HUDEP-2 (cell line): ENCODE results near the gene LYRM9.
"Not testable (repeated sequence)": the region's sequence is repeated elsewhere in the genome, so short reads cannot be mapped to it uniquely, and the experiment has no call there.

Experiments
- DNase-seq, 76 experiments: peaks; one replicate each; lab custom pipeline; 2025; ENCODE audit not compliant: unreplicated experiment in 76 of 76; lab: John Stamatoyannopoulos, UW

LYRM9 gene

DNA sequence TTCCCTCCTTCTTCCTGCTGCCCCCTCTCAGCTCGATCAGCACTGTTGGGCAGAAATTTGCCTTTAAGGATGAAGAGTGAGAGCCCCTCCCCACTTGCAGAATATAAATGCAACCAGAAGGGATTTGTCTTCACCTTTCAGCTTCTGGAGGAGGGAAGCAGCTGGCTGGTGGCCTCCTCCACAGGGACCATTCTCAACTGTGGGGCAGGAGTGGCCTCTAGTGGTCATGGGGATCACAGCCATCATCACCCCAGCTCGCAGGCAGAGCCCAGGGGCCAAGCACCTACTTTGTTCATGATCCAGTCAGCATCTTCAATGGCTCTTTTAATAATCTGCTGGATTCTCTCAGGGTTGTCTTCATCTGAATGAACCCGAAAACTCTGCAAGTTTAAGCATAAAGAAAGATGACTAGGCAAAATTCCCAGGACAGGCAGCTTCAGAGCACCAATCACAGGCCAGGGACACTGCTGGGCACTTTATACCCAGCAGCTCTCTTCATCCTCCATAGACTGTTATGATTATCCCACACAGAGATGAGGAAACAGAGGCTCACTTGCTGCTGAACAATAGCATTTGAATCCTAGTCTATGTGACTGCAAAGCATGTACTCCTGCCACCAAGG is 13.1 kb downstream of the LYRM9 start:
- peak in 56 of 76 experiments; percentile 7 to 74 (median 43) for DNase-seq

DNA sequence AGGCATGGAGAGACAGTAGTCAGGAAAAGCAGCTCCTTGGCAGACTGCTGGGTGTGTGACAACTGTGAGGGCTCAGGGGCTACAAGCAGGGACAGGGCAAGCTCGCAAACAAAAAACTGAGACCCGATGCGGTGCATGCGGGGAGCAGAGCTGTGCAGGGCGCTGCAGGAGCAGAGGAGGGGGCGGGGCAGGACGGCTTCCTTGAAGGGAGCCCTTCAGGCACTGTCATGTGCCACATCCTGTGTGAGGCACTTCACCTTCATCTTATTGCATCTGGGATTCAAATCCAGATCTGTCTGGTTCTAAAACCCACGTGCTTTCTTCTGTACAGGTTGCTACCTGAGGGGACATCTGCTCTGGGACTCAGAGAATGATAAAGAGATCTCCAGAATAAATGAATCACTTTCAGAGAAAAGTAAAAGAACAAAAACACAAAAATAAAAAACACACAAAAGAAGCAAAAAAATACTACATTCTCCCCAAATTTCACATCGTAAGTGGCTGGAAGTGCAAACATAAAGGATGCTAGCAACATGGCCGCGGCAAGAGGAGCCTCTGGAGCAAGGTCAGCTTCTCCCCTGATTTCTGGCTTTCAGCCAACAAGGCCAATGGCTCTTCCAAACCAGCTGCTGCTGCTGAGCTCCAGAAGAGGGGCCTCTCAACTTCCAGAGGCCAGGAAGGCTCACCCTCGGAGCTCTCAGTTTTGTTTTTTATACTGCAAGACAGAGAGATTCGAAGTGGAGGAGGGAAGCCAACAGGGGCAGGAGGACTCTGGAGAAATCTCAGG is 14.2 kb downstream of the LYRM9 start:
- DNase-seq: no peak

DNA sequence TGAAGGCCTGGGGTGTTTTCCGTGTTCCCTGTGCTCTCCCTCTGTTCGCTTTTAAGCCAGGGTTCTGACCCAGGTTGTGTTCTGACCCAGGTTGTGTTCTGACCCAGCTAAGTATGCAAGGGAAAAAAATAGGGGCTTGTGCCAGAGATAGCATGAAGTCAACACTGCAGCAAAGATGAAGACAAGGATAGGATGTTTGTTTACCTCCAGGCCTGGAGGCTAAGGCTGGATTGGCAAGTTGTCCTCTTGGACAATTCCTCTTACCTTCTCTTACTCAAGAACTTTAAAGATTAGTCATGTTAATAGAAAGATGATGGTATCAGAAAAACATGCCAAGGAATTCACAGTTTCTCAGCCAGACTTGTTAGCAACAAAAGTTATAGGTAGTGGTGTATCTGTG is 19.4 kb downstream of the LYRM9 start:
- DNase-seq: no peak

DNA sequence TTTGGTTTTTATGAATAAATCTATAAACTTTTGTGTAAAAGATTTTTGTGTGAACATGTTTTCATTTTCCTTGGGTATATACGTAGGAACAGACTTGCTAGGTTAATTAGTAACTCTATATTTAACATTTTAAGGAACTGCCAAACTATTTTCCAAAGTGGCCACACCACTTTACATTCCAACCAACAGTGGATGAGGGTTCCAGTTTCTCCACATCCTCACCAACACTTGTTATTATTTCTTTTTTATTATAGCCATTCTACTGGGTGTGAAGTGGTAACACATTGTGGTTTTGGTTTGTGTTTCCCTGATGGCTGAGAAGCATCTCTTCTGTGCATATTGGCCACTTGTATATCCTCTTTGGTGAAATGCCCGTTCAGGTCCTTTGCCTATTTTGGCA is 20.0 kb downstream of the LYRM9 start:
- DNase-seq: no peak

DNA sequence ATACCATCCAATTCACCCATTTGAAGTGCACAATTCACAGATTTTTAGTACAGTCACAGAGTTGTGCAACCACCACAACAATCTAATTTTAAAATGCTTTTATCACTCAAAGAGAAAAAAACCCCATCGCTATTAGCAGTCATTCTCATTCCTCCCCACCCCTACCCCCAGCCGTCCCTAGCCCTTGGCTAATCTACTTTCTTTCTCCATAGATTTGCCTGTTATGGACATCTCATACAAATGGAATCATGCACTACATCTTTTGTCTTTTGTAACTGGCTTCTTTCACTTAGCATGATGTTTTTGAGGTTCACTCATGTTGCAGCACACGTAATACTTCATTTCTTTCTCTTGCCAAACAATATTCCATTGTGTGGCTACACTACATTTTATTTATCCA is 20.4 kb downstream of the LYRM9 start:
- DNase-seq: no peak

DNA sequence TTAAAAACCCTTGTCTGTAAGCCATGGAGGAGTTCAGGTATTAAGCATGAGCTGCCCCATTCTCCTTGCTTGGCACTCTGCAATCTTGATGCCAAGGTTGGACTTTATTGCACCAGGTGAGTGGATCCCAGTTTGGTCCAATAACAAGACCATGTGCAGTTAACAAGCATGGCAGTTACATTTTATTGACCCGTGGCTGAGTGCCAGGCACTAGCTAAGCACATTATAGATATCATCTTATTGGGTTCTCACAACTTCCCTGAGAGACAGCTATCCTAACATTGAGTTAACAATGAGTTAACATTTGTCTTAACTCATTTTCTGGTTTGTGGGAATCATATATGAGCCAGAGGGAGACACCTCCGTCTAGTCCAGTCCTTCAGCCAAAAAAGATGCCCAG is 21.8 kb downstream of the LYRM9 start:
- no peak for DNase-seq

DNA sequence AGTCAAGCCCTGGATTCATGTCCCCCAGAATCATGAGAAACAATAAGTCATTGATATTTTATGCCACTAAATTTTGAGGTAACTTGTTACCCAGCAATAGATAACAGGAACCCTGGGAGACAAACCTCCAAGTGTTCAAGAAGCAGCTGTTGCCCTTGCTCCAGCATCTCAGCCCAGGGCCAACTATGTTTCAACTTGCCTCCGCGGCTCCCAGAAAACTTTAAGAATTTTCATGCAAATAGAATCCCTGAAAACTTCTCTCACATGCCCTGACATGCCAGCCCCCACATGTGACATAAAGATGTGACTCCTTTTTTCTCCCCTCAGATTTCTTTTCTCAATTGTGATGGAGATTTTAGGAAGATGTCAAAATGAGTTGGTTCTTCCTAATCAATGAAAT is 22.8 kb downstream of the LYRM9 start:
- DNase-seq: no peak

DNA sequence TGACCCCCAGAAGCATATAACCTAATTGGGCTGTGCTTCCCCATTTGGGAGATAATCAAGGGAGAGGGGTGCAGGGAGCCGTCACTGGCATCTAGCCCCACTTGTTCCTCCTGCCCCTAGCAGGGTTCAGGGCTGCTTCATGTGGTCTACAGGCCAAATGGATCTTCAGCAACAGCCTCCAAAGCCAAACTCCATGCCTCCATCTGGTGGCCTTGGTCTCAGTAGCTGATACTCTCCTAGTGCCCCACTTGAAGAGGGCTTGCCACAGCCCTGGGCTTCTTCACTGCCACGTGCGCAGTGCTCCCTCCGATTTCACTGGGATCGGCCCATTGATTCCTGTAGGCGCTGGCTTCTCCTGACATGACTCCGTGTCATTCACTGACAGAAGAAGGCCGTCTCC is 24.6 kb downstream of the LYRM9 start:
- no peak for DNase-seq

DNA sequence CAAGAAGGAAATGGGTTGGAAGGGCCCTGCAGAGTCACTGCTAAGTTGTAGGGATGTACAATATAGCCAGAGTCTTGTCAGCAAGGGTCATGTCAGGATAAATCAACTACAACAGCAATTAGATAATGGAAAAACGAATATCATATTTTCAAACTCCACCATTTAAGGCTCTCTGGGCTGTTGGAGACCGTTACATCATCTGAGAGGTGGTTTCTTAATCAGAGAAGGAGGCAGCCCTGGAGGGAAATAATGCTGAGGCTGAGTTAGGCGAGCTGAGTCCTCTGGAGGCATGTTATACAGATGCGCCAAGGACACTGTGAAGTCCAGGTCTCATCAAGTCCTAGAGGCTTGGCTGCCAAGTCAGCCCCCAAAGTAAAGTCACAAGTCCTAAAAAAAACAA is 30.3 kb downstream of the LYRM9 start:
- no peak for DNase-seq

DNA sequence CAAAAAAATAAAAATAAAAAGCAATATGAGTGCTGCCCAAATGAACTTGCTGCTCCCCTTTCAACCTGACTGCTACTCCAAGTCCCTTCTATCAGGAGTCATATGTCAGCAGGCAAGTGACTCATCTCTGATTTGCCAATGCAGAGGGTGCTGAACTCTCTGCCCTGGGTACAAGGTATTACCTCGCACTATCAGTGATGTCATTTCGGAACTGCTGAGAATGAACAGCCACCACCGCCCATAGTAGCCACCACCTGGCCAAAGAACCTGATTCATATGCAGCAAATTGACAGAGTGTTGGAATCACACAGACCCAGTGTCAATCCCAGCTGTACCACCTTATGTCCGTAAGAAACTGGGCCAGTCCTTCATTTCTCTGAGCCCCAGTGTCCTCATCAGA is 31.2 kb downstream of the LYRM9 start:
- no peak for DNase-seq

DNA sequence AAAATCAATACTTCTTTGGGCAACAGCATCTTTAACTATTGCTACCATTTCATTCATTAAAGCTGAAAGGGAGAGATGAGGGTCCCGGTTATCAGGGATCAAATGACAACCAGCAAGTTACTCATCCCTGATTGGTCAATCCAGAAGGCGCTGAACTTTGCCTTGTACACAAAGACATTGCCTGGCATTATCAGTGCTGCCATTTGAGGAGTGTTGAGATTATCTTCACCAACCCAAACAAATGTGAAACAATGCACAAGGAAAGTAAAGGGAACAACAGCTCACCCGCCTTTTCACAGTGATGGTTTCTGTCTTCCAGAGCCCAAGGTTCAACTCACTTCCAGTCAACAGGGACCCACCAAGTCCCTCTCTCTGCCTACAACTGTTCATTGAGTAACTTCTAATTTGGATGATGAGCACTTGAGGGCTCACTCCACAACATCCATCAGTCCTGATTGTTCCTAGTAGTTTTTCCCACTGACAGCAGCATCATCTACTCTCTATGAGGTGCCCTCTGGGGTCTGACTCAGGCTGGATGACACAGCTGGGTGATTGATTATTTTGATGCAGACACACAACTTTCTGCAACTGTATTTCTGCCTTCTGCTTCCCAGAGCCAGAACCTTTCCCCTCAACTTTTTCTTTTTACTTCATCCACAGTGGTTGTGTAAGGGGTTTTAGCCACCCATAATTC is 32.0 kb downstream of the LYRM9 start:
- no peak for DNase-seq

DNA sequence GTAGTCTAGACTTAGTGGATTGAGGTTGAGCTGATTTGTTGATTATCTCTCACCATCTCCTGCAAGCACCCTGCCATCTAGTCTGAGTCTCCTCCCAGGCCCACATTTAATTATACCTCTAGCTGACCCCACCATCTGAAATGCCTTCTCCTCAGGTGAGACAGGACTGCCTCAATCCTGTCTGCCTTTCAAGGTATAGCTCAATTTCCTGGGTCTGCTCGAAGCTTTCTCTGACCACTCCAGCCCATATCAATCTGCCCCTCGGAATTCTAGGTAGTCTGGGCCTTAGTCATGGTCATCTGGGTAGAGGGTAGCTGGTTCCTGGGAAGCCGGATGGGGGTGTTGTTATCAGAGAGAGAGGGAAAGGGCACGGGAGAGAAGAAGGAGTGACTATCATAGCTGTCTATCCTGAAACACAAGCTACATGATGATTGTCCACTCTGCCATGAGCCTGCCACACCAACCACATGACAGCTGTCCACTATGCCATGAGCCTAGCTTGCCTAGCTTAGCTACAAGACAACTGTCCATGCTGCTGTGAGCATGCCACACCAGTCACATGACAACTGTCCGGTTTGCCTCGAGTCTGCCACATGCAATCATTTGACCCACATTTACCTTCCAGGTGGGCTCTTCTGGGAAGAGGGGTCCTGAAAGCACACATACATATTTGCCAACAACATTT is 34.4 kb downstream of the LYRM9 start:
- no peak for DNase-seq

DNA sequence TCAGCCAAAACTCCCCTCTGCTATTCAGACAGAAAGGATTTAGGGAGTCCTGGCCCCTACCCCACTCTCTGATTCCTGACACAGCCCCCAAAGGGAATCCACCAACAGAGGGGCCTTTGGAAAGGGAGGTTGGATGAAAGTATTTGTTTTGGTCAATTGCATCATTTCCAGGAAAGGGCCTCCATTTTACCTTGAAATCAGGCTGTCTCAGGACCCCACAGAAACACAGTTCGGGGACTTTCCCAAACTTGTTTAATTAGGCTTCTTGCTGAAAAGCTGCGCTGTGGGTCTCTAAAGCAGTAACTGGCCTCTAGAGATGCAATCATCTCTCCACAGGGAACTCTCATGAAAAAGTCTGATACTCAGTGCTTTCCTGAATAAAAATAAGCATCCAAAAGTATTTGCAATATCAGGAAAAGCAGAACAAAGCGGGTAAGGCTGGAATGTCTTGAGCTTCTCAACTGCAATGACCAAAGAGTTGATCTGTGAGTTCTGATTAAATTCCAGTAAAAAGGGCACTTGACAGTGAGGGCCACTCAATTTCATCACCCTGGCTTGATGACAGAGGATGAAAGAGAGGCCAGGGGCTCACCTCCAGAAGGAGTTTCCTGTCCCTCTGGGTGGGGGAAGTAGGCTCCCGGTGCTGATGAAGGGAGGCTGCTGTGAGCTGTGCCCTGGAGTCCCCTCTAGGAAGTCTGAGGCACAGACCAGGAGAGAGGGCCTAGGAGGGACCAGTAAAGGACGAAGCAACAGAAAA is 36.3 kb downstream of the LYRM9 start:
- no peak for DNase-seq

DNA sequence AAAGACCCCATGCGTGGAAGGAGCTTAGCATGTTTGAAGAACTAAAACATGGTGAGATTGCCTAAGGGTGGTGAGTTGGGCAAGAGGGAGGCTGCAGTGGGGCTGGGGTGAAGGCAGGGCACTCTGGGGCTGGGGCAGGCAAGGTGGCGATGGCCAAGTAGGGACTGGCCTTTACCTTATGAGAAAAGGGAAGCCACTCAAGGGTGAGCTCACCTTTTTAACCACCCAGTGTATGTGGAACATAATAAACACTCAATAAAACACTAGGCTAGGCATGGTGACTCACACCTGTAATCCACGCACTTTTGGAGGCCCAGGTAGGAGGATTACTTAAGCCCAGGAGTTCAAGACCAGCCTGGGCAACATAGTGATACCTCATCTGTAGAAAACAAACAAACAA is 37.7 kb downstream of the LYRM9 start:
- no peak for DNase-seq

DNA sequence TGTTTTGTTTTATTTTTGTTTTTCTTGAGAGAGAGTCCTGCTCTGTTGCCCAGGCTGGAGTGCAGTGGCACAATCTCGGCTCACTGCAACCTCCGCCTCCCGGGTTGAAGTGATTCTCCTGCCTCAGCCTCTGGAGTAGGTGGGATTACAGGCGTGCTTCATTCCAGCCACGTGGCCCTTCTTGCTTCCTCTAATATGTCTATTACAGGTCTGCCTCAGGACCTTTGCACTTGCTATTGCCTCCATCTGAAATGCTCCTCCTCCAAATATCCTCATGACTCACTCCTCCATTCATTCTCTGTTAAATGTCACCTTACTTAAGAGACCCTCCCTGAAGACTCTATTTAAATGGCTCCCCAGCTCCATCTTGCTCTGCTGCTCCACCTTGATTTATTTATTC is 39.0 kb downstream of the LYRM9 start:
- no peak for DNase-seq

DNA sequence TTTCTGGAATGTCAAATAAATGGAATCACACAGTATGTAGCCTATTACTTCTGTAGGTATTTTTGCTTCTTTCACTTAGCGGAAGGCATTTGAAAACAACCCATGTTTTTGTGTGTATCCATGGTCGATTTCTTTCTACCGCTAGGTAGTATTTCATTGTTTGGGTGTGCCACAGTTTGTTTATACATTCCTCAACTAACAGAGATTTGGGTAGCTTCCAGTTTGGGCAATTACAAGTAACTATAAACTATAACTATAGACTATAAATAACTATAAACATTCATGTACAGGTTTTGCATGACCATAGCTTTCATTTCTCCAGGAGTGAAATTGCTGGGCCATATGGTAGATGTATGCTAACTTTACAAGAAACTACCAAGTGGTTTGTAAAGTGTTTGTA is 40.1 kb downstream of the LYRM9 start:
- DNase-seq: no peak

DNA sequence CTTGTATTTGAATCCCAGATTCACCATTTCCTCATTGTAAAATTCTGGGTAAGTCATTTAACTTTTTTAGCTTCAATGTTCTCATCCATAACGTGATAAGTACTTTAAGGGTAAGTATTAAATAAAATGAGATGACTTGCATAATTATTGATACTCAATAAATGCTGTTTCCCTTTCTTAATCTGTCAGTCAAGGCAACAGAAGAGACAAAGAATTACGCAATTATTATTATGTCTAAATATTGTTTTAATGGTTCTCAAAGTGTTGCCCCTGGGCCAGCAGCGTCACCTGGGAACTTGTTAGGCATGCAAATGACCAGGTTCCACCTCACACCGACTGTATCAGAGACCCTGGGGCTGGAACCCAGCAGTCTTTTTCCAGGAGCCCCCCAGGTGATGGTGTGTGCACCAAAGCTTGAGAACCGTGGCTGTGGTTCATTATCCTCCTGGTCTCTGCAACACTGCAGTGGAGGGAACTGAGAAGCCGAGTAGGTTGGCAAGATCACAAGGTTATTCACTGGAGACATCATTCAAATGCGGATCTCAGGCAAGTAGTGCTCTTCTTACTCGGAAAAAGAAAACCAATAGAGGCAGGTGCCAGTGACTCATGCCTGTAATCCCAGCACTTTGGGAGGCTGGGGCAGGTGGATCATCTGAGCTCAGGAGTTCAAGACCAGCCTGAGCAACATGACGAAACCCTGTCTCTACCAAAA is 43.5 kb downstream of the LYRM9 start:
- no peak for DNase-seq

DNA sequence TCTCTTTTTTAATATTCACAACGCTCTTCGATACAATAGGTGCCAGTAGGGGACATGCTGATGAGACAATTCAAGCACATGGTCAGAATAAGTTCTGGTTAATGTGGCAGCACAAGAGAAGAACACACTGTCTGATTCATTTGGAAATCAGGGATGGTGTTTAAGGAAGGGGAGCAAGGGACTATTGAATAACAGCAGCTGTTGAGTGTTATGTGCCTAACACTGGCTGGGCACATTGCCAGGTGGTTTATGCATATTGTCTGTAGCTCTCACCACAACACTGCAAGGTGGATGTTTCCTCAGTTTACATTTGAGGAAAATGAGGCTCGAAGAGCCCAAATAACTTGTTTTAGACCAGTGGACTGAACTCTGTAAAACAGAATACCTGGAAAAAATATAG is 44.2 kb downstream of the LYRM9 start:
- no peak for DNase-seq

DNA sequence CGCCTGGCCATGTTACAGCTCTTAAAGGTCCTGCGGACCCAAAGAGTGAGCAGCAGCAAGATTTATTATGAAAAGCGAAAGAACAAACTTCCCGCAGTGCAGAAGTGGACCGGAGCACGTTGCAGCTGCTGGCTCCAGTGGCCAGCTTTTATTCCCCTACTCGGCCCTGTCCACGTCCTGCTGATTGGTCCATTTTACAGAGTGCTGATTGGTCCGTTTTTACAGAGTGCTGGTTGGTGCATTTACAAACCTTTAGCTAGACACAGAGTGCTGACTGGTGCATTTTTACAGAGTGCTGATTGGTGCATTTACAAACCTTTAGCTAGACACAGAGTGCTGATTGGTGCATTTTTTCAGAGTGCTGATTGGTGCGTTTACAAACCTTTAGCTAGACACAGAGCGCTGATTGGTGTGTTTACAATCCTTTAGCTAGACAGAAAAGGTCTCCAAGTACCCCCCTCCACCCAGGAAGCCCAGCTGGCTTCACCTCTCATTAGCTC is 46.3 kb downstream of the LYRM9 start:
- not testable (repeated sequence) for DNase-seq
